Endometrium (tissue), 2 donors: ENCODE data around the gene SYMPK.

Source experiments
- FAIRE-seq: peaks from 2 replicates; lab custom pipeline; 2012; peaks lifted over from hg19 to GRCh38; lab: Jason Lieb, UNC
- donor health status: control.
- donor health status: control.

Gene SYMPK

GRCh38 chr19:45866400-45867176 is 3.6 kb upstream of the SYMPK start:
- no peak for FAIRE-seq

GRCh38 chr19:45865269-45865948 is 2.5 kb upstream of the SYMPK start:
- FAIRE-seq, result no peak

- no peak for FAIRE-seq
These were observed 1.7 kb upstream of the SYMPK start for GRCh38 chr19:45864629-45865082.

- FAIRE-seq, result no peak
These were observed 1.1 kb upstream of the SYMPK start, which contains the start of gene FOXA3 for GRCh38 chr19:45863840-45864628. Gene FOXA3 (plus strand): TSS chr19:45864326. CDS start chr19:45864457, 131 bp downstream.

- FAIRE-seq, result no peak
These were observed 440 bp upstream of the SYMPK start for GRCh38 chr19:45863335-45863839.

- no peak for FAIRE-seq
These were observed 730 bp downstream of the SYMPK start for GRCh38 chr19:45862271-45862563.

GRCh38 chr19:45860359-45861259 is 2.3 kb downstream of the SYMPK start:
- no peak for FAIRE-seq

GRCh38 chr19:45854167-45854778 is 8.7 kb downstream of the SYMPK start:
- FAIRE-seq, result no peak

GRCh38 chr19:45852983-45853382 is 10.0 kb downstream of the SYMPK start:
- FAIRE-seq, result no peak

- FAIRE-seq, result no peak
These were observed 10.7 kb downstream of the SYMPK start for GRCh38 chr19:45852145-45852750.

- no peak for FAIRE-seq
These were observed 14.0 kb downstream of the SYMPK start for GRCh38 chr19:45848922-45849321.

- no peak for FAIRE-seq
These were observed 15.3 kb downstream of the SYMPK start for GRCh38 chr19:45847663-45848062.

- FAIRE-seq, result no peak
These were observed 20.7 kb downstream of the SYMPK start for GRCh38 chr19:45842198-45842597.

- FAIRE-seq, result no peak
These were observed 28.0 kb downstream of the SYMPK start for GRCh38 chr19:45834970-45835369.

- FAIRE-seq, result no peak
These were observed 34.0 kb downstream of the SYMPK start for GRCh38 chr19:45828945-45829344.

- FAIRE-seq, result no peak
These were observed 34.4 kb downstream of the SYMPK start for GRCh38 chr19:45828523-45828922.

GRCh38 chr19:45827459-45828093 is 35.4 kb downstream of the SYMPK start:
- FAIRE-seq, result no peak

- no peak for FAIRE-seq
These were observed 36.0 kb downstream of the SYMPK start for GRCh38 chr19:45826934-45827333.

GRCh38 chr19:45825917-45826893 is 36.7 kb downstream of the SYMPK start:
- FAIRE-seq, result no peak
